Measurements from ENCODE around the gene SLC46A2. TPM values are rescaled to one million over a fixed set of nuclear protein-coding genes. Genes with fewer than 3 reads are reported as not detected.

SLC46A2 gene
- total and polyA plus RNA-seq, 2 of the 13 experiments (the other 11 are each of a cell fraction or from before 2014, with no cell fraction given), result not detected

GRCh38 chr9:112836394-112836793 lies 54.3 kb downstream of the SLC46A2 start (continued):
- TF ChIP-seq TIGD3 (CRISPR knock-in tag; IDR thresholded peaks at IDR 0.05; ENCODE audit: borderline replicate concordance) (no peak), KDM1A (CRISPR knock-in tag; IDR thresholded peaks at IDR 0.05) (no peak), MAFF (IDR thresholded peaks at IDR 0.05; ENCODE audit: low read depth, low read length) (peak; percentile 31; the same call in 1 of the 2 replicates), BCLAF1 (IDR thresholded peaks at IDR 0.05) (no peak), PRDM15 (CRISPR knock-in tag; IDR thresholded peaks at IDR 0.05) (no peak), ZSCAN22 (CRISPR knock-in tag; IDR thresholded peaks at IDR 0.05) (no peak), POLR2A (IDR thresholded peaks at IDR 0.05; ENCODE audit: insufficient read depth in 1 of 2, low read depth in 2 of 2, low read length in 2 of 2) (no peak), TEAD2 (CRISPR knock-in tag; IDR thresholded peaks at IDR 0.05) (no peak), RNF2 (conservative IDR thresholded peaks at IDR 0.05; ENCODE audit: low read depth) (no peak), ZSCAN9 (CRISPR knock-in tag; IDR thresholded peaks at IDR 0.05; ENCODE audit: borderline replicate concordance) (no peak), STAG1 (CRISPR knock-in tag; IDR thresholded peaks at IDR 0.05) (no peak), SALL1 (CRISPR knock-in tag; IDR thresholded peaks at IDR 0.05) (peak; percentile 20; the same call in 1 of the 2 replicates), ZNF224 (CRISPR knock-in tag; IDR thresholded peaks at IDR 0.05) (no peak), ZNF720 (CRISPR knock-in tag; IDR thresholded peaks at IDR 0.05) (no peak), SATB2 (CRISPR knock-in tag; IDR thresholded peaks at IDR 0.05) (no peak), MED13 (CRISPR knock-in tag; IDR thresholded peaks at IDR 0.05) (no peak), ZNF619 (CRISPR knock-in tag; IDR thresholded peaks at IDR 0.05) (no peak), ZNF569 (CRISPR knock-in tag; IDR thresholded peaks at IDR 0.05; ENCODE audit: borderline replicate concordance) (no peak), HMG20A (CRISPR knock-in tag; IDR thresholded peaks at IDR 0.05; ENCODE audit: borderline replicate concordance) (no peak), ZFP90 (CRISPR knock-in tag; IDR thresholded peaks at IDR 0.05; ENCODE audit: borderline replicate concordance) (no peak), ZNF10 (CRISPR knock-in tag; IDR thresholded peaks at IDR 0.05; ENCODE audit: borderline replicate concordance, low read depth) (no peak), TFE3 (CRISPR knock-in tag; IDR thresholded peaks at IDR 0.05) (no peak), ZNF660 (CRISPR knock-in tag; IDR thresholded peaks at IDR 0.05; ENCODE audit: borderline replicate concordance, low read depth) (no peak)
